HEK293 (cell line): Measurements from ENCODE around the gene BCL11A.
A peak's percentile ranks its signal among the peaks of the same experiment; 100 is the strongest.

Source experiments
- CTCF ChIA-PET: fragments of 350-600 bp; formaldehyde crosslinking; extraction: SDS; loops from one replicate; lab custom pipeline; 2021; ENCODE audit warnings: antibody characterized with exemption; lab: Yijun Ruan, JAX
- POLR2A ChIA-PET: fragments of 300-600 bp; formaldehyde crosslinking; extraction: SDS; loops from one replicate; lab custom pipeline; 2020; ENCODE audit warnings: antibody characterized with exemption, inconsistent platforms; lab: Yijun Ruan, JAX
- H3K27ac ChIP-seq: fragments of 200-500 bp; sonication (Bioruptor generic); 2 replicates; pipeline ENCODE4 v1.5.1; 2014; ENCODE audit warnings: low read depth, low read length, control low read depth, inconsistent platforms; ENCODE audit errors: extremely low read depth
- H3K36me3 ChIP-seq, 2 experiments: fragments of 200-500 bp in 1 of 2; sonication (Bioruptor generic) in 1 of 2; 1 replicate in 1 of 2; 2 replicates in 1 of 2; pipeline ENCODE4 v1.5.1; 2014 to 2017; ENCODE audit warnings: inconsistent platforms in 2 of 2, low read length in 2 of 2; ENCODE audit not compliant: control insufficient read depth in 2 of 2, insufficient read depth in 1 of 2
- H3K4me1 ChIP-seq: fragments of 200-500 bp; sonication (Bioruptor generic); 2 replicates; pipeline ENCODE4 v1.5.1; 2014; ENCODE audit warnings: mild to moderate bottlenecking, low read length, inconsistent platforms; ENCODE audit not compliant: control insufficient read depth, insufficient read depth
- H3K4me3 ChIP-seq: 2 replicates; pipeline ENCODE4 v1.5.1; 2011; ENCODE audit warnings: low read depth, mild to moderate bottlenecking, control low read depth, low read length, moderate library complexity
- H3K9me3 ChIP-seq: fragments of 200-500 bp; sonication (Bioruptor generic); 2 replicates; pipeline ENCODE4 v1.5.1; 2014; ENCODE audit warnings: low read depth, low read length, inconsistent platforms; ENCODE audit not compliant: control insufficient read depth, insufficient read depth
- KLF7 ChIP-seq: fragments of 450-650 bp; formaldehyde crosslinking; IDR thresholded peaks from 2 replicates; pipeline ENCODE4 v1.5.1; 2016; ENCODE audit warnings: missing biosample characterization, missing genetic modification characterization, borderline replicate concordance
- KLF9 ChIP-seq: fragments of 450-650 bp; formaldehyde crosslinking; IDR thresholded peaks from 2 replicates; pipeline ENCODE4 v1.5.1; 2016; ENCODE audit warnings: missing biosample characterization, missing genetic modification characterization, low read depth
- MEIS1 ChIP-seq: sonication (generic); formaldehyde crosslinking; IDR thresholded peaks from 2 replicates; pipeline ENCODE4 v1.8.1; 2022; ENCODE audit warnings: missing genetic modification reagents, mild to moderate bottlenecking, borderline replicate concordance
- REPIN1 ChIP-seq: fragments of 450-650 bp; formaldehyde crosslinking; IDR thresholded peaks from 2 replicates; pipeline ENCODE4 v1.5.1; 2017; ENCODE audit warnings: missing biosample characterization, missing genetic modification characterization, low read depth
- ZFP37 ChIP-seq: fragments of 450-650 bp; formaldehyde crosslinking; IDR thresholded peaks from 2 replicates; pipeline ENCODE4 v1.5.1; 2016; ENCODE audit warnings: missing biosample characterization, missing genetic modification characterization
- ZFP41 ChIP-seq: fragments of 450-650 bp; formaldehyde crosslinking; IDR thresholded peaks from 2 replicates; pipeline ENCODE4 v1.5.1; 2016; ENCODE audit warnings: missing biosample characterization, missing genetic modification characterization, borderline replicate concordance
- ZNF174 ChIP-seq: fragments of 450-650 bp; formaldehyde crosslinking; IDR thresholded peaks from 2 replicates; pipeline ENCODE4 v1.5.0; 2017; ENCODE audit warnings: missing biosample characterization, mild to moderate bottlenecking, missing genetic modification characterization
- ZNF214 ChIP-seq: fragments of 450-650 bp; formaldehyde crosslinking; IDR thresholded peaks from 2 replicates; pipeline ENCODE4 v1.5.1; 2017; ENCODE audit warnings: missing biosample characterization, mild to moderate bottlenecking, missing genetic modification characterization, borderline replicate concordance
- ZNF391 ChIP-seq: fragments of 450-650 bp; formaldehyde crosslinking; IDR thresholded peaks from 2 replicates; pipeline ENCODE4 v1.5.1; 2016; ENCODE audit warnings: low read depth, missing biosample characterization, missing genetic modification characterization, borderline replicate concordance
- ZNF473 ChIP-seq: fragments of 450-650 bp; formaldehyde crosslinking; IDR thresholded peaks from 2 replicates; pipeline ENCODE4 v1.5.1; 2017; ENCODE audit warnings: missing biosample characterization, missing genetic modification characterization
- ZNF549 ChIP-seq: fragments of 450-650 bp; IDR thresholded peaks from 2 replicates; pipeline ENCODE4 v1.5.1; 2018; ENCODE audit warnings: missing biosample characterization, missing genetic modification characterization, mild to moderate bottlenecking, inconsistent platforms, moderate library complexity
- ZNF701 ChIP-seq: fragments of 450-650 bp; formaldehyde crosslinking; IDR thresholded peaks from 2 replicates; pipeline ENCODE4 v1.5.1; 2016; ENCODE audit warnings: missing biosample characterization, missing genetic modification characterization
- ZNF768 ChIP-seq: fragments of 450-650 bp; formaldehyde crosslinking; IDR thresholded peaks from 2 replicates; pipeline ENCODE4 v1.5.1; 2018; ENCODE audit warnings: missing biosample characterization, mild to moderate bottlenecking, missing genetic modification characterization
- ZNF785 ChIP-seq: fragments of 450-650 bp; formaldehyde crosslinking; IDR thresholded peaks from 2 replicates; pipeline ENCODE4 v1.5.1; 2016; ENCODE audit warnings: missing biosample characterization, missing genetic modification characterization
- TF ChIP-seq, protein P1 (sequence below): fragments of 450-650 bp; formaldehyde crosslinking; IDR thresholded peaks from 2 replicates; pipeline ENCODE4 v1.5.1; 2016; ENCODE audit warnings: missing biosample characterization, missing genetic modification characterization
- TF ChIP-seq, protein P2 (sequence below): fragments of 450-650 bp; formaldehyde crosslinking; IDR thresholded peaks from 2 replicates; pipeline ENCODE4 v1.5.1; 2016; ENCODE audit warnings: missing biosample characterization, missing genetic modification characterization
- TF ChIP-seq, protein P3 (sequence below): fragments of 450-650 bp; formaldehyde crosslinking; IDR thresholded peaks from 2 replicates; pipeline ENCODE4 v1.5.1; 2017; ENCODE audit warnings: missing biosample characterization, missing genetic modification characterization
- TF ChIP-seq, protein P4 (sequence below): fragments of 450-650 bp; formaldehyde crosslinking; IDR thresholded peaks from 2 replicates; pipeline ENCODE4 v1.5.1; 2016; ENCODE audit warnings: missing biosample characterization, missing genetic modification characterization

The BCL11A gene

DNA sequence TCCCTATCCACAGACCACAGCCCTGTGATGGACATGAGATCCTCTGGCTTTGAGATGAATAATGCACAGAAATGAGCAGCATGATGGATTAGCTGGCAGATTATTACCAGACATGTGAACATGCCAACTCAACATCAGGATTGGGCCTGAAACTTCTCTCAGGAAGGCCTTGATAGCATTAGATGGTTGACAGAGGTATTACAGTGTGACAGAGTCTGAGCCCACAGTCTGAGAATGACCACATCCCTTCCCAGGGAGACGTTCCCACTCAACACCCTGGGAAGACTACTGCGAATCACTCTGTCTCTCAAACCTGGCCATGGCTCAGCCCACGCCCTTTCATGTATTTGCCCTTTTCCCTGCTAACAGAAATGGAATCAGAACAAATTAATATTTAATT, 66.9 kb downstream of the BCL11A start (continued):
- TF ChIP-seq ZNF214 (tag by site-specific recombination) (no peak), ZFP37 (tag by site-specific recombination) (no peak)
- TF ChIP-seq, protein P1, sequence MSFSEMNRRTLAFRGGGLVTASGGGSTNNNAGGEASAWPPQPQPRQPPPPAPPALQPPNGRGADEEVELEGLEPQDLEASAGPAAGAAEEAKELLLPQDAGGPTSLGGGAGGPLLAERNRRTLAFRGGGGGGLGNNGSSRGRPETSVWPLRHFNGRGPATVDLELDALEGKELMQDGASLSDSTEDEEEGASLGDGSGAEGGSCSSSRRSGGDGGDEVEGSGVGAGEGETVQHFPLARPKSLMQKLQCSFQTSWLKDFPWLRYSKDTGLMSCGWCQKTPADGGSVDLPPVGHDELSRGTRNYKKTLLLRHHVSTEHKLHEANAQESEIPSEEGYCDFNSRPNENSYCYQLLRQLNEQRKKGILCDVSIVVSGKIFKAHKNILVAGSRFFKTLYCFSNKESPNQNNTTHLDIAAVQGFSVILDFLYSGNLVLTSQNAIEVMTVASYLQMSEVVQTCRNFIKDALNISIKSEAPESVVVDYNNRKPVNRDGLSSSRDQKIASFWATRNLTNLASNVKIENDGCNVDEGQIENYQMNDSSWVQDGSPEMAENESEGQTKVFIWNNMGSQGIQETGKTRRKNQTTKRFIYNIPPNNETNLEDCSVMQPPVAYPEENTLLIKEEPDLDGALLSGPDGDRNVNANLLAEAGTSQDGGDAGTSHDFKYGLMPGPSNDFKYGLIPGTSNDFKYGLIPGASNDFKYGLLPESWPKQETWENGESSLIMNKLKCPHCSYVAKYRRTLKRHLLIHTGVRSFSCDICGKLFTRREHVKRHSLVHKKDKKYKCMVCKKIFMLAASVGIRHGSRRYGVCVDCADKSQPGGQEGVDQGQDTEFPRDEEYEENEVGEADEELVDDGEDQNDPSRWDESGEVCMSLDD (tag by site-specific recombination): no peak
- TF ChIP-seq, all 188 proteins: peak for 0

DNA sequence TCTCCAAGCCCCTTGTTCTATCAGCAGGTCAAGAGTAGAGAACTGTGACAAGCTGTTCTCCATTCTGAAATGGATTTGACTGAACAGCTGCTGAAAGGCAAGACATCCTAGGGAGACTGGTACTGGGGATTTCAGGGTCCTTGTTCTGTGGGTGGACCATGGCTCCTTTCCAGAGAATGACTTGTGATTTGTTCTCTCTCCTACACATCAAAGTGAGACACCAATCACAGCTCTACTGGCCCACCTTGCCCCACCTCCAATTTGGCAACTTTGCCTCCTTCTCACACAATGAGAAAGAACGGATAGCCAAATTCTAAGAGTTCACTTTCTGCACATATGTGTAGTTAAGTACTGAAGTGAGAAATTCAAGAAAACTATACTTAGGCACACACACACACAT, 67.4 kb downstream of the BCL11A start:
- Histone ChIP-seq H3K36me3 (peaks cover 0 to 8% of the 10 kb centered on the region in 2 experiments; a peak in 1 of 3 replicates), H3K27ac (no peak overlapping the region), H3K4me3 (no peak overlapping the region), H3K9me3 (no peaks in the 10 kb centered on the region), H3K4me1 (no peaks in the 10 kb centered on the region)
- ChIA-PET CTCF (interaction anchor here (0.7 kb wide), 2 partner anchors 335 to 513 kb away, joined by 3 read pairs; no protein-coding TSS in a partner anchor), POLR2A (interaction anchor here (0.6 kb wide), 1 partner anchor 21 kb away, joined by 3 read pairs; no protein-coding TSS in a partner anchor)
- no peak for TF ChIP-seq ZNF785
- no peak for TF ChIP-seq REPIN1 (tag by site-specific recombination)
- TF ChIP-seq ZNF701 (tag by site-specific recombination): no peak
- no peak for TF ChIP-seq MEIS1
- no peak for TF ChIP-seq ZNF549 (tag by site-specific recombination)
- no peak for TF ChIP-seq ZNF473
- TF ChIP-seq, protein P2, sequence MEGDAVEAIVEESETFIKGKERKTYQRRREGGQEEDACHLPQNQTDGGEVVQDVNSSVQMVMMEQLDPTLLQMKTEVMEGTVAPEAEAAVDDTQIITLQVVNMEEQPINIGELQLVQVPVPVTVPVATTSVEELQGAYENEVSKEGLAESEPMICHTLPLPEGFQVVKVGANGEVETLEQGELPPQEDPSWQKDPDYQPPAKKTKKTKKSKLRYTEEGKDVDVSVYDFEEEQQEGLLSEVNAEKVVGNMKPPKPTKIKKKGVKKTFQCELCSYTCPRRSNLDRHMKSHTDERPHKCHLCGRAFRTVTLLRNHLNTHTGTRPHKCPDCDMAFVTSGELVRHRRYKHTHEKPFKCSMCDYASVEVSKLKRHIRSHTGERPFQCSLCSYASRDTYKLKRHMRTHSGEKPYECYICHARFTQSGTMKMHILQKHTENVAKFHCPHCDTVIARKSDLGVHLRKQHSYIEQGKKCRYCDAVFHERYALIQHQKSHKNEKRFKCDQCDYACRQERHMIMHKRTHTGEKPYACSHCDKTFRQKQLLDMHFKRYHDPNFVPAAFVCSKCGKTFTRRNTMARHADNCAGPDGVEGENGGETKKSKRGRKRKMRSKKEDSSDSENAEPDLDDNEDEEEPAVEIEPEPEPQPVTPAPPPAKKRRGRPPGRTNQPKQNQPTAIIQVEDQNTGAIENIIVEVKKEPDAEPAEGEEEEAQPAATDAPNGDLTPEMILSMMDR (tag by site-specific recombination): no peak
- TF ChIP-seq ZFP41 (tag by site-specific recombination): no peak
- no peak for TF ChIP-seq KLF9 (tag by site-specific recombination)
- TF ChIP-seq ZNF174 (tag by site-specific recombination): no peak
- no peak for TF ChIP-seq ZNF391 (tag by site-specific recombination)
- TF ChIP-seq, protein P3, sequence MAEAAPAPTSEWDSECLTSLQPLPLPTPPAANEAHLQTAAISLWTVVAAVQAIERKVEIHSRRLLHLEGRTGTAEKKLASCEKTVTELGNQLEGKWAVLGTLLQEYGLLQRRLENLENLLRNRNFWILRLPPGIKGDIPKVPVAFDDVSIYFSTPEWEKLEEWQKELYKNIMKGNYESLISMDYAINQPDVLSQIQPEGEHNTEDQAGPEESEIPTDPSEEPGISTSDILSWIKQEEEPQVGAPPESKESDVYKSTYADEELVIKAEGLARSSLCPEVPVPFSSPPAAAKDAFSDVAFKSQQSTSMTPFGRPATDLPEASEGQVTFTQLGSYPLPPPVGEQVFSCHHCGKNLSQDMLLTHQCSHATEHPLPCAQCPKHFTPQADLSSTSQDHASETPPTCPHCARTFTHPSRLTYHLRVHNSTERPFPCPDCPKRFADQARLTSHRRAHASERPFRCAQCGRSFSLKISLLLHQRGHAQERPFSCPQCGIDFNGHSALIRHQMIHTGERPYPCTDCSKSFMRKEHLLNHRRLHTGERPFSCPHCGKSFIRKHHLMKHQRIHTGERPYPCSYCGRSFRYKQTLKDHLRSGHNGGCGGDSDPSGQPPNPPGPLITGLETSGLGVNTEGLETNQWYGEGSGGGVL (tag by site-specific recombination): no peak

DNA sequence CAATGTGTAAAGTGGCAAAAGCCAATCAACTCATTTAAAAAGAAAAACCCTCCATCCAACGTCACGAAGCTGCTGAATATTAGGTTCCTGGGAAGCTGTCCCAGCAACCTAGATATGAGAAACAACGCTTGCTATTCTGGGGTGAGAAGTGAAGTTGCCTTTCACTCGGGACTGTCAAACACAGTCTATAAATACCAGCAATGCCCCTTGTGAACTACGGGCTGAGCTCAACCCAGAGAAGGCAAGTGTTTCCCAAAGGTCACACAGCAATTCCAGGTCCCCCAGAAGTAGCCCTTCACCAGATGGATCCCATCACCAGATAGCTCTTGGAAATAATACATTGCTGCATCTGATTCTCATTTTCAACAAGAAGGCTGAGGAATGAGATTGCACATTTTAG, 67.9 kb downstream of the BCL11A start:
- TF ChIP-seq ZNF701 (tag by site-specific recombination) (no peak), KLF7 (tag by site-specific recombination) (no peak), ZNF768 (tag by site-specific recombination) (peak; percentile 28; the same call in 1 of the 2 replicates)
- TF ChIP-seq, protein P4, sequence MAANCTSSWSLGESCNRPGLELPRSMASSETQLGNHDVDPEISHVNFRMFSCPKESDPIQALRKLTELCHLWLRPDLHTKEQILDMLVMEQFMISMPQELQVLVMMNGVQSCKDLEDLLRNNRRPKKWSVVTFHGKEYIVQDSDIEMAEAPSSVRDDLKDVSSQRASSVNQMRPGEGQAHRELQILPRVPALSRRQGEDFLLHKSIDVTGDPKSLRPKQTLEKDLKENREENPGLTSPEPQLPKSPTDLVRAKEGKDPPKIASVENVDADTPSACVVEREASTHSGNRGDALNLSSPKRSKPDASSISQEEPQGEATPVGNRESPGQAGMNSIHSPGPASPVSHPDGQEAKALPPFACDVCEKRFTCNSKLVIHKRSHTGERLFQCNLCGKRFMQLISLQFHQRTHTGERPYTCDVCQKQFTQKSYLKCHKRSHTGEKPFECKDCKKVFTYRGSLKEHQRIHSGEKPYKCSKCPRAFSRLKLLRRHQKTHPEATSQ (tag by site-specific recombination): no peak
- ChIA-PET CTCF (interaction anchor here (0.7 kb wide), 2 partner anchors 334 to 514 kb away, joined by 3 read pairs; no protein-coding TSS in a partner anchor), POLR2A (interaction anchor here (0.6 kb wide), 1 partner anchor 22 kb away, joined by 3 read pairs; no protein-coding TSS in a partner anchor)
- no peak overlapping the region for H3K27ac ChIP-seq
- no peaks in the 10 kb centered on the region for H3K9me3 ChIP-seq
- peaks cover 0 to 8% of the 10 kb centered on the region in 2 experiments; a peak in 1 of 3 replicates for H3K36me3 ChIP-seq
- no peak overlapping the region for H3K4me3 ChIP-seq
- peaks cover under 1% of the 10 kb centered on the region; the same call in 1 of the 2 replicates for H3K4me1 ChIP-seq
